Measurements from ENCODE around the gene KLHL6. TPM values are rescaled to one million over a fixed set of nuclear protein-coding genes. Genes with fewer than 3 reads are reported as not detected.

Gene KLHL6
- total RNA-seq, 2 donors from 2014 or later, result 83.5 to 88.8 TPM

Other genes starting within 250 kb of the KLHL6 start
- 10 to 100 TPM in 1 of 2 donors, 1 to 10 TPM in 1; 7.6 to 11.5 TPM for gene MCF2L2, start 127.1 kb downstream of the KLHL6 start, total RNA-seq
- gene KLHL24, start 79.9 kb upstream of the KLHL6 start, total RNA-seq, result 10 to 100 TPM; 42.2 to 42.8 TPM
- 10 to 100 TPM; 44.6 to 52.2 TPM for gene YEATS2, start 142.1 kb upstream of the KLHL6 start, total RNA-seq

Data from activated T-cell treated with anti-CD3 and anti-CD28 coated beads, Interleukin-2, amount 50 U/mL, for 72 hours (primary cell).